GM12872 (cell line): ENCODE measurements around the gene MARK4.

ENCODE experiments used
- TF ChIP-seq, protein P1 (sequence below): IDR thresholded peaks from 3 replicates; pipeline ENCODE4 v1.5.1; 2011; ENCODE audit warnings: low read depth, mild to moderate bottlenecking, low read length, moderate library complexity; ENCODE audit not compliant: insufficient read depth

MARK4 gene

DNA sequence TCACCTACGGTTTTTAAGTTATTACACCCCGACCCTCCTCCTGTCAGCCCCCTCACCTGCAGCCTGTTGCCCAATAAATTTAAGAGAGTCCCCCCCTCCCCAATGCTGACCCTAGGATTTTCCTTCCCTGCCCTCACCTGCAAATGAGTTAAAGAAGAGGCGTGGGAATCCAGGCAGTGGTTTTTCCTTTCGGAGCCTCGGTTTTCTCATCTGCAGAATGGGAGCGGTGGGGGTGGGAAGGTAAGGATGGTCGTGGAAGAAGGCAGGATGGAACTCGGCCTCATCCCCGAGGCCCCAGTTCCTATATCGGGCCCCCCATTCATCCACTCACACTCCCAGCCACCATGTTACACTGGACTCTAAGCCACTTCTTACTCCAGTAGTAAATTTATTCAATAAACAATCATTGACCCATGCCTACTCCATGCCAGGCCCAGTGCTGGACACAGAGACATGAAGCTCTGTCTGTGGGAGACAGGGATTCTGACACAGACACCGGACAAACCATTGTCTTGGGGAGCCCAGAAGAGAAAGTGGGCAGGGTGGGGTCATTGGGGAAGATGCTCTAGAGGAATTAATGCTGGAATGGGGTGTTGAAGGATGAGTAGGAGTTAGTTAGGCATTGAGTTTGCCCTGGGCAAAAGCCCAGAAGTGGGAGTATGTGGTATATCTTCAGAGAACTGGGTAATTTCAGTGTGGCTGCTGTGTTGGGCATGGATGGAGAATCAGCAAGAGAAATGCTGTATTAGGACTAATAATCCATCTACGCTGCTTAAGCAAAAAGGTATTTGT, 52.4 kb downstream of the MARK4 start:
- TF ChIP-seq, protein P1, sequence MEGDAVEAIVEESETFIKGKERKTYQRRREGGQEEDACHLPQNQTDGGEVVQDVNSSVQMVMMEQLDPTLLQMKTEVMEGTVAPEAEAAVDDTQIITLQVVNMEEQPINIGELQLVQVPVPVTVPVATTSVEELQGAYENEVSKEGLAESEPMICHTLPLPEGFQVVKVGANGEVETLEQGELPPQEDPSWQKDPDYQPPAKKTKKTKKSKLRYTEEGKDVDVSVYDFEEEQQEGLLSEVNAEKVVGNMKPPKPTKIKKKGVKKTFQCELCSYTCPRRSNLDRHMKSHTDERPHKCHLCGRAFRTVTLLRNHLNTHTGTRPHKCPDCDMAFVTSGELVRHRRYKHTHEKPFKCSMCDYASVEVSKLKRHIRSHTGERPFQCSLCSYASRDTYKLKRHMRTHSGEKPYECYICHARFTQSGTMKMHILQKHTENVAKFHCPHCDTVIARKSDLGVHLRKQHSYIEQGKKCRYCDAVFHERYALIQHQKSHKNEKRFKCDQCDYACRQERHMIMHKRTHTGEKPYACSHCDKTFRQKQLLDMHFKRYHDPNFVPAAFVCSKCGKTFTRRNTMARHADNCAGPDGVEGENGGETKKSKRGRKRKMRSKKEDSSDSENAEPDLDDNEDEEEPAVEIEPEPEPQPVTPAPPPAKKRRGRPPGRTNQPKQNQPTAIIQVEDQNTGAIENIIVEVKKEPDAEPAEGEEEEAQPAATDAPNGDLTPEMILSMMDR = no peak

DNA sequence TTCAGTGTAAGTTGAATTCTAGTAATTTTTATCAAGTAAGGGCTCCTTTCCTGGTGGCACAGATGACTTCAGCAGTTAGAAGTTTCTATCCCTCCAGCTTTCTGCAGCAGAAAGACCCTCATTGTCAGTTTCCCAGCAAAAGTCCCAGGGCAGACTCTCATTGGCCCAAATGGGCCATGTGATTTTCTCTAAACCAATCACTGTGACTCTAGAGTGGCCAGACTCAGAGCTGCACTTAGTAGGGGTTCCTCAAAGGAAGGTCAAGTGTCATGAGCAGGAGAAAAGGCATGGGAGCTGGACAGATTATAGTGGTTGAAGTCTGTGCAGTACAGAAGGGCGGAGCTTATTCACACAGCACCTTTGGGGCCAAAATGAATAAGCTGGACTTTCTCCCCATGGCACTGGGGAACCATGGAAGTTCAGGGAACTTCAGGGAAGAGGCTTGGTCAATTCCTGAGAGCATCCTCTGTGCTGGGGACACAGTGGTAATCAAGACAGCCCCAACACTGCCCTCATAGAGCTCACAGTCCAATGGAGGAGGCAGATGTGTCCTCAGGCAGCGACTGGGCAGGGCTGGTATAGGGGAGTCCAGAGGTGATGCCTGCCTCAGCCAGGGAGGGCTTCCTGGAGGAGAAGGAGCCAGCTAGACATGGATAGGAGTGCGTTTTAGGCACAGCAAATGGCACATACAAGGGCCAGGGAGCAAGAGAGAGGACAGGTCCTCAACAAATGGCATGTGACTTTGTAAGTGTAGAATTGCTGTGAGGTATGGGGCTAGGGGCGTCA, 53.3 kb downstream of the MARK4 start:
- TF ChIP-seq, protein P1 = no peak

DNA sequence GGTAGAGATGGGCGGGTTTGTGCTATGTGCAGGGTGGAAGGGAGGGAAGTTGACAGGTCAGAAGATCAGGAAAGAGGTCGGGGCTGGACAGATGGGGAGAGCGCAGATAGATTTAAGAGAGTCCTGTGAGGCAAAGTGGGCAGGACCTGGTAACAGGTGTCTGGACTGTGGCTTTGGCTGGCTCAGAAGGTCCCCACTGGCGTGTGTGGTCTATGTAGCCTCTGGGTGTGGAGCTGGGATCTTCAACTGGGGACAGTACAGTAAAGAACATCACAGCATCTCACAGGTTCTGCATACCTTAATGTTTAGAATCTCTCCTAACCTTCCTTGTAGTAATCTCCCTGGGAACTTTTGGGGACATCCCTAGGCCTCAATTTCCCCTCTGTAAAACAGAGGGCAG, 53.9 kb downstream of the MARK4 start:
- TF ChIP-seq, protein P1 = no peak

DNA sequence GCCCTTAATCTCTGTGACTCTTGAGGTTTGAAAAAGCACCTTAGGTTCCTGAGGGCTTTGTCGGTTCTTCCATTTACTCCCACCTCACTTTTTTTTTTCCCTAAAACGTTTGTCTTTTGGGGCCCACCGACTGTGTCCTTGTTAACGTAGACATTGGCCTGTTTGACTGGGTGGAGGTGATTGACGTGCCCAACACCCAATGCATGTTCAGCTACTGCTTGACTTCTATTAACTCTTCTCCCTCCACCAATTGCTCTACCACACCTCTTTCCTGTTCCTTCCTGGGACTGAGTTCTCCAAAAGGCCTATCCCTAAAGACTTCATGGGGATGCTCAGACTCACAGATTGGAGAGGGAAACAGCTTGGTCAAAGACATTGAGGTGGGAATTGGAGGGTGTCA, 54.4 kb downstream of the MARK4 start:
- TF ChIP-seq, protein P1 = no peak

DNA sequence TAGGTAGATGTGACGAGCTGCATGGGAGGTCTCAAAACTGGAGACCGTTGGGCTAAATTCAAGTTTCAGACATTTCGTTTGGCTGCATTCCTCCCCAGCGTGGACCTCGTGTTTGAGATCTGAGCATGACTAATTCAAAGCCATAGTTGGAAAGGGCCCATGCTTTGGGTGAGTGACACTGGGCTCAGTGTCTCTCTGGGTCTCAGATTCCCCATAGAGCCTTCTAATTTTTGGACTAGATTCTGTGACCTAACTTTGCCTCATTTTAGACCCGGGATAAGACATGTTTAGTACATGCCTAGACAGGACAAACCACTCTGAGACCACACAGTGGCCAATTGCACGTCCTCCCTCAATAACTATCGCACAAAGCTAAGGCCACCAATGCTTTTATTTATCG, 55.0 kb downstream of the MARK4 start:
- TF ChIP-seq, protein P1 = no peak

DNA sequence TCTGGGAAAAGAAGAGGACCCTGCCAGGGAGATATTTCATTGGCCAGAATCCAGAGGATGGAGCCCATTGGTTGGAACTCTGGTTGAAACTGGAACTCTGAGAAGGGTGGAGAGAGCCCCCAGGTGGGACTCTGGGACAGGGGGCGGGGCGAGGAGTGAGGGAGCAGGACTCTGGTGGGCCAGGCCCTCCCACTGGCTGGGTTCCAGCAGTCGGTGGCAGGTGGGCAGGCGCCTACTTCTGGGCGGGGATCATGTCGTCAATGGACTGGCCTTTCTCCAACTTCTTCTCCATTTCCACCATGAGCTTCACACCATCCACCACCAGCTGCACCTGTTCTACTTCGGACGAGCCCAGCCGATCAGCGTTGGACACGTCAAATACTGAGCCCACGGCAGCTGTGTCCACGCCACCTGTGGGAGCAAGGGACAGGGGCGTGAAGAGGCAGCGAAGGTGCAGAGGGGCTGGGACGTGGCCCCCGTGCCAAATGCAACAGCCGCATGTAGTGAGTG, 55.5 kb downstream of the MARK4 start:
- TF ChIP-seq, protein P1 = no peak

DNA sequence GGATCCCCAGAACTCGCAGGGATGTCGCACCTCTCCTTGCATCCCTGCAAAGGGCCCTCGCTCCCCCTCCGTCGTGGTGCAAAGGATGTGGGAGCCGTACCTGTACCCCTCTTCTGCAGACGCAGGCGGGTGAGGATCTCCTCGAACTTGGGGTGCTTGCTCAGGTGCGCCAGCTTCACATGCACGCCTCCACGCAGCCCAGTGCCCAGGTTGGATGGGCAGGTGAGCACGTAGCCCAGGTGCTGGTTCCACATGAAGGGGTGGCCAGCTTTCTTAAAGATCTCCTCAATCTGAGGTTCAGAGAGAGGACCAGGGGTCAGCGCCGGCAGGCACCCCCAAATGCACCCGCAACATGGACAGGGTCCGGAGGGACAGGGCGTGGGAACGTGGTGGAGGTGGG, 56.3 kb downstream of the MARK4 start:
- TF ChIP-seq, protein P1 = no peak
